GM21723 (cell line): ENCODE results near the gene ERN1.

ENCODE experiments used
- ATAC-seq: cut with Tn5 transposase; IDR thresholded peaks from one replicate; pipeline ENCODE4 v1.9.1; 2021; ENCODE audit warnings: mild to moderate bottlenecking, moderate library complexity; ENCODE audit not compliant: unreplicated experiment

The ERN1 gene

DNA sequence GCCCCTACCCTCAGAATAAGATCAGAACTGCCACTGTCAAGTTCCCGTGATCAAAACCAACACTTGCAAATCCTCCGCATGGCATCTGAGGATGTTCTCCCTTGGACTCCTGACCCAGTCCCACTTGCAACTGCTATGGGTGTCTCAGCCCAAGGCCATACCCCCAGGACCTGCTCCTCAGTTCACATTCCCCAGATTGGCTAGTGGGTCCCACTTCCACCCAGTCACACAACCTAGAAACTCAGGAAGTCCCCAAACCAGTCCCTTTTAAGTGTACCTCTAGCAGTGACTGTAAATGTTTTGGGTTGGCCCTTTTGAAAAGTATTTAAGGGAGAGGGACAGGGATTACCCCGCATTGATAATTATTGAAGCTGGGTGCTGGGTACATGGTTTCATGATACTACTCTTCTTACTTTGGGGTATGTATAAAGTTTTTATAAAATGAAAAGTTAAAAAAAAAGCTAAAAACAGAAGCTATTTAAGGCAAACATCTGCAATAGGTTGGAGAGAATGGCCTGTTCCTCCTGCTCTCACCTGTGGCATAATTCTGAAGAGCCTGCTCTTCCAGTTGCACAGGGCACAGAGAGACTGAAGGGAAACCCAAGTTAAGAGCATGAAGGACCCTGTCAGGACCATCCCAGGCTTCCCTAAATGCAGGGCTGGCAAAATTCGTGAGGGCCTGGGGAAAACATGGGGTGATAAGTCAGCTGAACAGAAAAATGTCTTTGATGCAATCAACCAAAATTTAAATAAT, 42.5 kb downstream of the ERN1 start:
- no peak for ATAC-seq

DNA sequence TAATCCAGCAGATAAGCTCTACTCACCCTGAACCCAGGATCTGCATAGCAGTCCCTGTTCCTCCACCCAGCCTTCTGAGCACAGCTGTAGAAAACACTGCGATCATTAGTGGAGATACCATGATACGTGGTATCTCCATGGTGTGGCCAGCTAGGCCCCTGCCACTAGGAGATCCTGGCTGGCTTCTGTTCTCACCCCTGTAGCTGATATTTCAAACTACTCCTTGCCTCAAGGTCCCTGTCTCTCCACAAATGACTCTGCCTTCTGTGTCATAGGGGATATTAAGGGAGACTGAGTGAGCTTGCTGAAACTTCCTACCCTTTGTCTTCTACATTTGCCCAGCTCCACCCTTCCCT, 44.3 kb downstream of the ERN1 start:
- ATAC-seq: no peak

DNA sequence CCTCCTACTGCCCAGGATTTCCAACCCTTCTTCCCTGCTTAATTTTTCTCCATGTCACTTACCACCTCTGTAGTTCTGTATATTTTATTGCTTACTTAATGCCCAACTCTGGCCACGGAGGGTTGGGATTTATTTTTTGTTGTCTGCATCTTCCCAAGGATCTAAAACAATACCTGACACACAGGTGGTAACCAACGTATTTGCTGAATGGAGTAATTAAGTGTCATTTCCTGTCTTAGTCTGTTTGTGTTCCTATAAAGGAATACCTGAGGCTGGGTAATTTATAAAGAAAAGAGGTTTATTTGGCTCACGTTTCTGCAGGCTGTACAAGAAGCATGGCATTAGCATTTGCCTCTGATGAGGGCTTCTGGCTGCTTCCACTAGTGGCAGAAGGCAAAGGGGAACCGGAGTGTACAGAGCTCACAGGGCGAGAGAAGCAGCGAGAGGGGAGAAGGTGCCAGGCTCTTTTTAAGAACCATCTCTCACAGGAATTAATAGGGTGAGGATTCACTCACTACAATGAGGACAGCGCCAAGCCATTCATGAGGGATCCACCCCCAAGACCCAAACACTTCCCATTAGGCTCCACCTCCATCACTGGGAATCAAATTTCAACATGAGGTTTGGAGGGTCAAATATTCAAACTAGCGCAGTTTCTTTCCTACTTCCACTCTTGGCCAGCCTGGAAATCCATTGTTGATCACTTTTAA, 44.8 kb downstream of the ERN1 start:
- ATAC-seq: no peak

DNA sequence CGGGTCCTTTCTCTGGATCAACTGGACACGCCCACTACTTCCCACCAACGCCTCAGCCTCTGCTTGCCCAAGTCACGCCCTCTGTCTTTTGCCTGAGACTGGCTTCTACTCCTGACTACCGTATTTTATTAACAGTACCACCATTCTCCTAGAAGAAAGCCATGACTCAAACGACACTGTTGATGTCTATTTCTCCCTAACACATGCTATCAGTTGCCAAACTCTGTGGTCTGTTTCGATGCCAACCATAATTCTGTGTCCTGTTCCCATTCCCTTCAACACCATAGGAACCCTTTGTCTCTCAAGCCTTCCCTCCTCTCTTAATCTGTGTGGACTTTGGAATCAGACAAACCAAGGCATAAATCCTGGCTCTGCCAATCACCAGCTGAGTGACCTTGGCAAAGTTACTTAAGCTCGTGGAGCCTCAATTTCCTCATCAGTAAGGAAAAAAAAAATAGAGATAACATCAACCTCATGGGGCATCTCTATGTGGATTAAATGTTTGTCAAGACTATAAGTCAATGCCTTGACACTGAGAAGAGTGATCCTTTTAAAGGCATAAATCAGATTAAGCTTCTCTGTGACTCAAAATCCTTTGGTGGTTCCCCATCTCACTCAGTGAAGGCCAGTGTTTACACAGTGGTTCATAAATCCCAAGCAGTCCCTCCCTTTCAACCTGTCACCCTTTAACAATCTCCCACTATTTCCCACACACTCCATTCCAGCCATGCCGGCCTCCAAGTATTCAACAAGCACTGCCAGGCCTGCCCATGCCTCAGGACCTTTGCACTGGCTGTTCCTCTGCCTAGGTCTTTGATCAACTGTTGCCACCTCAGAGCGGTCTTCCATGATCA, 45.6 kb downstream of the ERN1 start:
- ATAC-seq: no peak

GRCh38 chr17:64083563-64084085, 46.3 kb downstream of the ERN1 start:
- ATAC-seq: no peak

GRCh38 chr17:64083093-64083492, 46.9 kb downstream of the ERN1 start:
- no peak for ATAC-seq

DNA sequence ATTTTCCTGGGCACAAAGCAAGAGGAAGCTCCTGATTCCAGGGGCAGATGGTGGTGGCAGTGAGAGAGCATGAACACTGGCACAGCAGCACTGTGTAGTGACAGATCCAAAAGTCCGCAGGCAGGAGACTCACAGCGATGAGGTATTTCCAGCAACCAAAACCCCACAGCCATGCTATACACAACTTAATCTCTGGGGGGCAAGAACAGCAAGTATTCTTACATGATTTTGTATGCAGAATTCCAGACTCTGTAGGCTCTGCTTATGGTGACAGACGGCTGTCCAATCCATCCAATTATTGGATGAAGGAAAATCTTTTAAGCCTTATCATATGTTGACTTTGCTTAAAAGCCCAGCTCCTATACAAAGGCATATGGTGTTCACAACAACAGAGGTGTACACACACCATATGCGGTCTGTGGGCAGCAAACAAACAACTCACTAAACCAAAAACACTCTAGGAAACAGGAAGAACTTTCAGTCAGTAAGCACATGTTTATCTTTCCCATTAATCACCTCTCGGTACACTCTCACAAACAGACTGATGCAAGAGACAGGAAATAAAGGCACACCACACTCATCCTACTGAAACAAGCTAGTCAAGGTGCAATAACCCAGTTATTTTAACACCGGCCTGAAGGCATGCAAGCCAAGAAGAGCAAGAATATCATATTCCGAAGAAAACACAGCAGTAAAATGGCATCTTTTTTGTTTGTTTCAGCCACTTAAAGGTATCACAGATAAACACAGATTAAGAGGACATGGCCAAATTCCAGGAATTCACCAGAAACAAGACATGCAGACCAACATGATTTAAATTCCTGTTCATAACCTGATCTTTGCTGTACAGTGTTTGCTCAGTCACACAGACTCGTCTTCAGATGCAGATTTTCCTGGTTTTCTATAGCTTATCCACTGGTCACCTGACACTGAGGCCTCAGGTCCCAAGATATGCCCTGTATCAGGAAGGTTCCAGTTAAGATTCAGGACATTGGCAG, 47.8 kb downstream of the ERN1 start:
- ATAC-seq: peak; percentile 81

DNA sequence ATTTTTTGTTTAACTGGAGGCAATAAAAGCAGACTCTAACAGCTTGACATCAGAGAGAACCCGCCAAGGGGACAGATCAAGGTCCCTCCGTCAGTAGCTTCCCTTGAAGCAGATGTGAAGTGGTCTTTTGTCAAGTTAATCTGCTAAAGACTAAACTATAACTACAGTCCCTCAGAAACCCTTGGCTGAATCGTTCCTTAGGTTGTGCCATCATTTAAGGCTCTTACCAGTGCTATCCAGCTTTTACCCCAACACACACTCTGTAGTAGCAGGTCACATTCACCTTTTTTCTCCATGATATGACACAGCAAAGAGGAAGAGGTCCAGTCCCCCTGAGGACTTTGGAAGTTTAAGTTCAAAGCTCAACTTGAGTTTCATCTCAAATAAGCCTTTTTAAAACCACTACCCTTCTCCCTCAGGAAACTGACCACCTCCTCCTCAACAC, 49.7 kb downstream of the ERN1 start:
- no peak for ATAC-seq

GRCh38 chr17:64077379-64077778, 52.6 kb downstream of the ERN1 start:
- ATAC-seq: no peak

- no peak for ATAC-seq
Observed at GRCh38 chr17:64075913-64076312, 54.0 kb downstream of the ERN1 start.

GRCh38 chr17:64074704-64075426, 55.1 kb downstream of the ERN1 start:
- ATAC-seq: peak; percentile 23

DNA sequence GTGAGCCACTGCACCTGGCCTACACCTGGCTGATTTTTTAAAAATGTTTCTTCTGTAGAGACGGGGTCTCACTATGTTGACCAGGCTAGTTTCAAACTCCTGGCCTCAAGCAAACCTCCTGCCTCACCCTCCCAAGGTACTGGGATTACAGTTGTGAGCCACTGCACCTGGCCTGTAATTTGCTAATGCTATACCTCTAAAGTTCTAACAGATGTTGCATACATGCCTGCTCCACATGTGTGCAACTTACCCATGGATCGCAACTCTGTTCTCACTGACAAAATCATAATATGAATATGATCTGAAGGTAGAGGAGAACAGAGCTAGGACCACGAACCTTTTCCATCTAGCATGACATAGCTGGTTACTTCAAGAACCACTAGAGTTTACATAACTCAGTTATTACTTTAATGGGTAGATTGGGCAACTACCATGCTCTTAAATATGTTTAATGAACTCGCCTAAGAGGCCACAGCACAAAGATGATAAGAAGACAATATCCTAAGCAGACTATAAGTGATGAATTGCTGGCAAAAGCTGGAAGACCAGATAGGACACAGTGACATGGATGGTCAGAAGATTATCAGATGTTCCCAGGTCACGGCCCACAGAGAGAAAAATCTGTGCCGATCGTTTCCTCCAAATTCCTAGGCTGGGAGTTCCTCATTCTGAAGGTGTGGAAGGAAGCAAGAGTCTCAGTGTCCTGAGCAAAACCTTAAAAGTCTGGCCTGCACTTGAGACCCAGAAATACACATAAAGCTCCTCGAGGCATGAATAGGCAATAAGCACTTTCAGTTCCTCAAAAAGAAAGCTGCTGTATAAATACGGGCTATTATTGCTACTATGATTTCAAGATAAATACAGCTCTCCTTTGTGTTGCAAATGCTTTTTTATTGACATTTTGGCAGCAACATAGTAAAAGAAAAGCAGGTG, 55.9 kb downstream of the ERN1 start:
- peak; percentile 85 for ATAC-seq

DNA sequence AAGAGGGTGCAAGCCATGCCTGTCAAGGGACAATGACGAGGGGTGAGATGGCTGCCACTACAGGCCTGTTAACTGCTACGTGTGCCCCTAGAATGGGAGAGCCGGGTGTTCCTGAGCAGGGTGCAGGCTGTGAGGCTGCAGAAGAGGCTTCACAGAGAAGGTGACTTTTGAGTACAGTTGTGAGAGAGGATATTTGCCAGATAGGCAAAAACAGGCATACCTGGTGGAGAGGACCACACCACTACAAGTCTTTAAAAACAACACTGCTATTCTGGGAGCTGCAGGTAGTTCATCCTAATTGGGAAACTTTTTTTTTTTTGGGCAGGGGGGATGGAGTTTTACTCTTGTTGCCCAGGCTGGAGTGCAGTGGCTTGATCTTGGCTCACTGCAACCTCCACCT, 58.8 kb downstream of the ERN1 start:
- no peak for ATAC-seq

DNA sequence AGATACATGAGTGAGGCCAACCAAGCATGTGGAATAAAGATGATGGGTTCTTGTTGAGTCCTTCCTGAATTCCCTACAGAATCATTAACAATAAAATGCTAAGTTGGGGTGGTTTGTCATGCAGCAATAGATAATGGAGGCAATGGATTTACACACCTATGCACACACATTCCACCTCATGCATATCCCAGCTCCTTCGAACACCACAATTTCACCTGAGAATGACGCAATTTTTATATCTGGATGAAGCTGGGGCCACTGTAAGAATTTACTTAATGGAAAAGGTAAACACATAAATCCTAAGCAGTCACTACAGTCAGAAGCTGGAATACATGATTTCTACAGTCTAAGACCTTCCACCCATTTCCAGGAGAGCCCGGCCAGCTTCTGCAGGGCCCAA, 59.7 kb downstream of the ERN1 start:
- no peak for ATAC-seq

DNA sequence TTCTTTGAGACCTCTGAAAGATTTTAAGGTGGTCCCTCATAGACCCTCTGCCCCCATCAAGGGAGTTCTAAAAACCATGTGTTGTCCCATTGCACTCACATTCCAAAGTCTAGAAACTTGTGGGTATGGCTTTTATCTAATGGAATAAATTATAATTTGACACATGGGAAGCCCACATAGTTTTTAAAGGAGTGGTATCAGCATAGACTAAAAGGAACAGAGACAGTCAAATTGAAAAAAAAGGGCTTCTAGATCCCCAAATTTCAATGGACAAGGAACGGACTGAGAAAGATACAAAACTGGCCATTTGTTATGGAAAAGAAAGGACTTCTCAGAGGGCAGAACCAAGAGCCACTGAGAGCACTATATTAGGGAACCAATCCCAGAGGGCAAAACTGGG, 60.8 kb downstream of the ERN1 start:
- ATAC-seq: no peak

GRCh38 chr17:64067657-64068056, 62.3 kb downstream of the ERN1 start:
- no peak for ATAC-seq

GRCh38 chr17:64066716-64067115, 63.2 kb downstream of the ERN1 start:
- ATAC-seq: no peak

DNA sequence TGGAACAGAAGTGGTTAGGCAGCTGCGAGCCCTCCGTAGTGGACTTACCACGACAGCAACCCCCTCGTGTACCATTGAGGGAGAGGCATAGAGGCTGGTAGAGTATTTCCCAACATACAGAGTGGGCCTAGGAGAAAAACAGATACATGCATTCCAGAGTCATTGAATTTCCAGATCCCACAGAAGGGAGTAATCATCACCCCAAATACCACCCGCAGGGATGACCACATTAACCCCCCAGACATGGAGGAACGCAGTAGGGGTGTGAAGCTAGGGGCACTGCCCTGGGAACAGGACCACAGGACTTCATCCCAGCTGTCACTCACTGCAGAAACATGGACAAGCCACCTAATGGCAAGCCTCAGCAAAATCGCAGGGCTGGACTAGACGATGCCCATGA, 64.8 kb downstream of the ERN1 start:
- ATAC-seq: no peak
